HuH-7.5 (cell line): Measurements from ENCODE around the gene ROBO1.
"Not testable (repeated sequence)": the region's sequence is repeated elsewhere in the genome, so short reads cannot be mapped to it uniquely, and the experiment has no call there.

ENCODE experiments used
- DNase-seq: peaks from one replicate; pipeline ENCODE4 v3.0.0; 2011; ENCODE audit warnings: low spot score

ROBO1 gene

DNA sequence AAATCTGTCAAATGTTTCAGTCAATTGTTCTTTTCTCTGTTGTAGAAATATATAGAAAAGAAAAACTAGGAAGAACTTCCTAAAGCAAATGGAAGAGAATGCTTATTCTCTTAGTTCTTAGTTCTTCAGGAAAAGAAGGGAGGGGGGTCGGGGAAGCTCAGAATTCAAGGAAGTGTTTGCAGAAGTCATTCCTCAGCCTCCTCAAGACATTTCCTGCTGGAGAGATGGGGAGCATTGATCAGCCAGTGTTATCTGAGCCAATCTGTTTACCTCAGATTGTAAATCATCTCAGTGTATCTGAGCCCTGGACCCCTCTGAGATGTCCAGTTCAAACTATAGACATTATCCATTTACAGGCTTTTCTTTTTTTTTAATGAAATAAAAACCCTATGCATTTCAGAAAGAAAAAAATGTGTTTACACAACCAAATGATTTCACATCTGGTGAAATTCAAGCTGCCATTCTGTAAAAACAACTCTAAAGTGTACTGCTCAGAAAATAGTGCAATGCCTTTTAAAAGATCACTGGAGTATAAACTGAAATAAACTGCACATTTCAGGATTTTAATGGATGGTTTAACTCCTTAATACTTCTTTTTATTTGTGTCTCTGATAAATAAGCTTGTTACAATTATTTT lies 460.7 kb downstream of the ROBO1 start:
- no peak for DNase-seq

GRCh38 chr3:79299949-79300635 lies 467.7 kb downstream of the ROBO1 start:
- DNase-seq, result not testable (repeated sequence)

DNA sequence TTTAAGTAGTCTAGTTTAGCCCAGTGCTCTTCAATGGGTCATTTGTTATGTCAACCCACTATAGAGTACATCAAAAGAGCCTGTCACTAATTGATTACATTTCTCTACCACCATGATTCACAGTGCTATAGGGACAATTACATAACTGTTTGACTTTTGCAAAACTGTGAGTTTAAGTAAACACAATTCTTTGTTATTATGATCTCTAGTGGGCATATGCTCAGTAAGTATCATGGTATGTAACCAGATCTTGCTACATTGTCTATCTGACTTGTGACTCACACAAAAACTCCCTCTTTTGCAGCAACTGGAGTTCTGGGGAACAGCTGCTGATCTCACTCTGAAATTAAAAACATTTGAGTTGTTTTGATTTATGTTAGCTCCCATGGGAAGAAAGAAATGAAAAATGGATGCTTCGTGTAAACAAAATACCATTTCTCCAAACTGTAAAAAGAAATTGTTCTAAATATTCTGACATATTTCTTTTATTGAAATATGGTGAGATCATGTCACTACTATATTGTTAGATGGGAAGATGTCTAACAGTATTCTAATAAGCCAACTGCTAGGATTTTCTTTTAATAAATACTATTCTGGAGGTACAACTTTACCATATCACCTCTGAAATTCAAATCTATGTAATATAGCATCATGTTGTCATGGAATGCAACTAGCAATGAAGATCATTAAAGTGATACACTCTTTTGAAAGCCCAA lies 470.4 kb downstream of the ROBO1 start:
- peak; percentile 1 for DNase-seq

DNA sequence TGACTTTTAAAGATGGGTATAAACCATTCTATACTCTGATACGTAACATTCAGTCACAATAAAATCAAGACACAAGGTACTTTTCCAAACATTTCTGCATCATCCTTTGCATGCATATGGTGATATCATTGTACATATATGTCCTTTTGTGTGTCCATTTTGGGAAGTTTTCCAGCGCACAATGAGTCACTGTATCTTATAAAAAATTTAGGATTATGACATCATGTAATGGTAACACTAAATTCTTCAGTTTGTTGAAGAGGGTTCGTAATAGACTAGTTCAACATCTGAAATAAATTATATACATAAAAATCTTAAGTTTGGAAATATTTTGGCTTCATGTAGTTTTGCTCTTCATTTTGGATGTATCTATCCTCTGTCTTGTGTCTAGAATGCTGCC lies 480.9 kb downstream of the ROBO1 start:
- DNase-seq, result no peak

DNA sequence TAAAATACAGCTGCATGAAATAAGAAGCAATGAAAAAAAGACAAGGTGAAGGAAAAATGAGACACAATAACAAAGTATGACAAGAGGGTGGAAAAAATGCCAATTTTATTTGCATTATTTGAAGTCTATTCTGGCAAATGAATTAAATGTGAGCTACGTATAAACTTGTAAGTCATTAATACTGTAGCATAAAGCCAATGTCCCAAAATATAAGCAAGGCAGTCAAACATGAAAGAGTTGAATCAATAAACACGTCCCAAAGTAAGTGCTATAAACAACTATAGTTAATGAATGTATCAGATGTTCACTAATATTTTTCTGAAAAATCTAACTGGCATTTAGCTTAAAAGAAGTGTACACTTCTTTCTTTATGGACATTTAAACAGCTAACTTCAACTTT lies 481.9 kb downstream of the ROBO1 start:
- DNase-seq, result no peak

DNA sequence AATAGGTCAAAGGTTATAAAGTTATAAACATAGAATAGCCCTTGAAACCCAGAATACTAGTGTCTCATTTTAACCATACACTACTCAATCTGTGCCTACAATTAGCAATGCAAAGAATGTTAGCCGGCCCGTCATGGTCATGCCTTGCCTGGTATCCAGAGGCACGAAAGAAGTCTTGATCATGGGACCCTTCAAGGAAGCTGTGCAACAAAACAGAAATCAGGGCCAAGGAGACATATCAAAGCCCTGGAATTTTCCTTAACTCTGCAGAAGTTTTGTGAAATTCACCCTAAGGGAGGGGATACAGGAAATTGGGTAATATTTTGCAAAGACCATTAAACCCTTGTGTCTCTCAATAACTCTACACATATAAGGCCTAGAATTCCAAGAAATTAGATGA lies 482.4 kb downstream of the ROBO1 start:
- no peak for DNase-seq

DNA sequence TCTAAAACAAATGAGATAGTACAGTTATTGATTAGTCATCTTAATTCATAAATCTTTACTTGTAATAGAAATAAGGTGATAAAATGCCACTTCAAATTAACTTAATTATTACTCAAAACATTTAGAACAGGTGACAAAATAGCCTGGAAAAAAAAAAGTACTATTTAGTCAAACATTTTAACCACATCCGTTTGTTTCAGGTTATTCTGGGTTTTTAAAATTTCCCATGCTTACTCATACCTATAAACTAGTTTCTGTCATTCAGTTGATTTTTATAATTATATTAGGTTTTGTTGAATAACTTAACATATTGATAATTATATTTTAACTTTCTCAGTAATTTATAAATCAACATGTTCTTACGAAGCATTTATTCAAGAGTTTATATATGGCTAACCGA lies 483.0 kb downstream of the ROBO1 start:
- no peak for DNase-seq

GRCh38 chr3:79278681-79279080 lies 489.1 kb downstream of the ROBO1 start:
- DNase-seq, result no peak

DNA sequence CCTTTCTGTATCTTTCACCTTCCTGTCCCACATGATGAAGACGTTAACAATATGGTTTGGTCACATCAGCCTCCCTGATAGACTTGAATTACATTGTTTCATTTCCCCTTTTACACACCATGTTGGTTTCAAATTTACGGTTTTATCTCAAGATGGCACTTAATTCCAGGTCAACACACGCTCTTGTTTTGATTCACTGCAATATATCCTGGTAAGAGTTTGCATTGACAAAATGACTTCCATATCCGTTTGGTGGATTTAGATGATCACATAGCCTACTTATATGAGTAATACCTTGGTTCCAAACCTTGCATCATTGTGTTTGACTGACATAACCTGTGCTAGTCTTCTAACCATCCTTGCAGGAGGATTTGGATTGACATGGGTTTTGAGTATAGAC lies 499.4 kb downstream of the ROBO1 start:
- no peak for DNase-seq

- no peak for DNase-seq
Measured at GRCh38 chr3:79264892-79265291, 502.9 kb downstream of the ROBO1 start.

DNA sequence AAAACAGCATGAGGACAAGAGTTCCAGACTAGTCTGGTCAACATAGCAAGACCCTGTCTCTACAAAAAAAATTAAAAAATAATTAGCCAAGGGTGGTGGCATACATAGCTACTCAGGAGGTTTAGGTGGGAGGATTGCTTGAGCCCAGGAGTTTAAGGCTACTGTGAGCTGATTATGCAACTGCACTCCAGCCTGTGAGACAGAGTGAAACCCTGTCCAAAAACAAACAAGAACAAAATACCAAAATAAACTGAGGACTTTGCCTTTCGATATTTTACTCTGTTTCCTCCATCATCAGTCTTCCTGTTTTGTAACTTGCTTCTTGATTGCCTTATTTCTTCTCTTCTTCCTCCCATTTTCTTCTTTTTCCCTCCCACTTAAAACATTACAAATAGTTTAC lies 504.4 kb downstream of the ROBO1 start:
- DNase-seq, result no peak

- DNase-seq, result no peak
Measured at GRCh38 chr3:79258479-79258878, 509.3 kb downstream of the ROBO1 start.

DNA sequence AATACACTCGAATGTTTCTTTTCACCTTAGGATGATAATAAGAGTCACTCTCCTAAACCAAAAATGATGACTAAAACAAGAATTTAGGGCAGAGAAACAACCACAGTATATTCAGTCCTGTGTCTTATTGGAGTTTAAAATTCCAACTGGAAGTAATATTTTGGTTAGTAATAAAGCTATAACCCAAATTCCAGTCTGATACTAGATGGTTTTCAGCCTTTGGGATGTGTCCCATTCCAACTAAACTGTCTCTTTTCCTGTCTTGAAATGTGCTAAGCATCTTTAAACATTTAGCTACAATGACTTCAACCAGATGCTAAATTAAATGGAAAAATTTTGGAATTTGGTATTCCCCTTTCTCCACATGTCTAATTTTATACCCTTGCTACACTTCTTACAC lies 510.0 kb downstream of the ROBO1 start:
- no peak for DNase-seq

DNA sequence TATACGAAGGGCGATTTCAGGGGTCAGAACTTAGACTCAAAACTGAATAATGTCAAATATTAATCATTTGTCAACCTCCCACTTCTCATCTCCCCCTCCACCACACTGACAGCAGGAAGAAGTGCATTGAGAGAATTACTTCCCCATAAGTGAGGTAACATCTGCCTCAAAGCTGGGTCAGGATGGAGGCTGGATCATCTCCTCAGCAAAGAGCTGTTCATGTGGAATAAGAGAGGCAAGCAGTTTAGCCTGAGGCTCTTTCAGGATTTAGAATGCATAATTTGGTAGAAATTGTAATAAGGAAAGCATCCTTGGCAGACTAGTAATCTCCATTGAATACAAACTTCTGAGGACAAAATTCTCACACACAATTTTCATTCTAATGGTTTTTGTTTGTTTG lies 512.1 kb downstream of the ROBO1 start:
- no peak for DNase-seq

GRCh38 chr3:79255292-79255691 lies 512.5 kb downstream of the ROBO1 start:
- no peak for DNase-seq

GRCh38 chr3:79253704-79254103 lies 514.1 kb downstream of the ROBO1 start:
- DNase-seq, result no peak

- no peak for DNase-seq
Measured at GRCh38 chr3:79253271-79253670, 514.5 kb downstream of the ROBO1 start.

- DNase-seq, result no peak
Measured at GRCh38 chr3:79250746-79251145, 517.1 kb downstream of the ROBO1 start.

- no peak for DNase-seq
Measured at GRCh38 chr3:79249701-79250100, 518.1 kb downstream of the ROBO1 start.

DNA sequence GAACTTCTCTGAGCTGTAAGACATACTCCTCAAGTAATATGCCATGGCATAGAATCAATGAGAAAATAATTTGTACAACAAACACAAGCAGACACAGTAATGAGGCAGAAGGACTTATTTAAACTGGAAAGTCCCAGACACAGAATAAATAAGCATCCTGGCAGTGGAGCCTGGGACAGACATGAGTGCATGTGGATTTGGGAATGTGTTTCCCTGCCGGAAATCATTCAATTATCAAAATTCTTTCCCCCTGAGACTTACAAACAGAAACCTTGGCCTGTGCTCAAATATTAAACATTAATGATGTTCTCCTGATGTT lies 520.1 kb downstream of the ROBO1 start:
- DNase-seq, result no peak

DNA sequence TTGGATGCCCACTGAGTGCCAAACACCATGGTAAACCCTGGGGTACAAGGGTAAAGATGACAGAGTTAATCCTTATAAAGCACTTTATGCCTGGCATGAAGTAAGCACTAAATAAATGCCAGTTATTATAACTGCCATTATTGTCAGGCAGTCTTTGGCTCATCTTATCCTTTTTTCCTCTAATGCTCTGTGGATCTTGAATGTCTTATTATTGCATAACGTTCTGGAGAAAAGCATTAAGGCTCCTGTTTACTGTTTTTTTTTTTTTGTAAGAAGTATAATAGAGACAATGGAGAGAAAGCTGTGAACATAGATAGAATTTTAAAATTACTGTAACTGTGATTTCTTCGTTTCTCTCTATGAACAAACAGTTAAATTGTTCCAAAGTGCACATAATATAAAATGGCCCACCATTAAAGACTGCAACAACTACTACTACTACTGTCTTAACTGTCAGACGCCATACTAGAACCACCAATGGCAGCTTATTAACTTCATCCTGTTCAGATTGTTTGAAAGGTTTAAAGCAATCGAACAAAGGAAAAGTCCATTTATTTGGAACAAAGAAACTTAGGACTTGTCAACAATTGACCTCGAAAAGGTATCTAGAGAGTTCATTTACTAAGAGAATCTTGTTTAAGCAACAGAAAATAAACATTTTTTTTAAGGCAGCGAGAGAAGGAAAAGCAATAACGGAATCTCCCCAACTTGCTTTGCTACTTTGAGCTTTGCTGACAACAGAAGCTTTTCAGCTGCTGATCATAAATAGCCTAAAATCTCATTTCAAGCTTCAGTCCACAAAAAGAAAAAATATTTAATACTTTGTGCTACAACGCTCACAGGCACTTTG lies 520.7 kb downstream of the ROBO1 start:
- no peak for DNase-seq

- no peak for DNase-seq
Measured at GRCh38 chr3:79245284-79246138, 522.3 kb downstream of the ROBO1 start.
